Esophagus muscularis mucosa (tissue), 4 donors: Measurements from ENCODE around the gene CHRNA4.

ENCODE experiments used
- EP300 ChIP-seq: sonication (generic); formaldehyde crosslinking; IDR thresholded peaks from one replicate; pipeline ENCODE4 v1.6.1; 2017; ENCODE audit warnings: antibody characterized with exemption
- POLR2A ChIP-seq: fragments of 450-650 bp; IDR thresholded peaks from one replicate; pipeline ENCODE4 v1.6.1; 2017; ENCODE audit warnings: antibody characterized with exemption, moderate library complexity, mild to moderate bottlenecking, low read depth
- POLR2AphosphoS5 ChIP-seq, 2 donors: sonication (generic); formaldehyde crosslinking; IDR thresholded peaks; one replicate each; pipeline ENCODE4 v1.6.1; 2017; ENCODE audit warnings: antibody characterized with exemption in 2 of 2
- TF ChIP-seq, protein P1 (sequence below), 3 experiments: fragments of 200-600 bp in 2 of 3; fragments of 450-650 bp in 1 of 3; sonication (generic) in 2 of 3; IDR thresholded peaks; one replicate each; pipeline ENCODE4 v1.5.1; 2017 to 2019; ENCODE audit warnings: antibody characterized with exemption in 3 of 3, mild to moderate bottlenecking in 2 of 3, moderate library complexity in 1 of 3

DNA sequence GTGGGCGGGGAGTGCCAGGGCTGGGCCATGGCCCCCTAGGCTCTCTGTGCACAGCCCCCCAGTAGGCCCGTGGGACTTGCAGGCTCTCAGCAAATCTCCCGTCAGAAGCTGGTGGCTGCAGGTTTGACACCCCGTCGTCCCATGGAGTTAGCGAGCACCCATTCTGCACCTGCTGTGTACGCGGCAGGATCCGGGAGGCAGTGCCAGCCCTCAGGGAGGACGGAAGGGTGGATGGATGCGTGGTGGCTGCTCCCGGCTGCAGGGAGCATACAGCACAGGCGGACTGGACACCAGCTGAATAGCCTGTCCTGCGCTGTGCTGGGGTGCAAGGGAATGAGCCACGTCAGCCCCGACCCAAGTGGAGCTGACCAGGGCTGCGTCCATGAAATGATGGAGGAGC, 32.4 kb upstream of the CHRNA4 start:
- TF ChIP-seq POLR2A, result no peak
- TF ChIP-seq, protein P1, sequence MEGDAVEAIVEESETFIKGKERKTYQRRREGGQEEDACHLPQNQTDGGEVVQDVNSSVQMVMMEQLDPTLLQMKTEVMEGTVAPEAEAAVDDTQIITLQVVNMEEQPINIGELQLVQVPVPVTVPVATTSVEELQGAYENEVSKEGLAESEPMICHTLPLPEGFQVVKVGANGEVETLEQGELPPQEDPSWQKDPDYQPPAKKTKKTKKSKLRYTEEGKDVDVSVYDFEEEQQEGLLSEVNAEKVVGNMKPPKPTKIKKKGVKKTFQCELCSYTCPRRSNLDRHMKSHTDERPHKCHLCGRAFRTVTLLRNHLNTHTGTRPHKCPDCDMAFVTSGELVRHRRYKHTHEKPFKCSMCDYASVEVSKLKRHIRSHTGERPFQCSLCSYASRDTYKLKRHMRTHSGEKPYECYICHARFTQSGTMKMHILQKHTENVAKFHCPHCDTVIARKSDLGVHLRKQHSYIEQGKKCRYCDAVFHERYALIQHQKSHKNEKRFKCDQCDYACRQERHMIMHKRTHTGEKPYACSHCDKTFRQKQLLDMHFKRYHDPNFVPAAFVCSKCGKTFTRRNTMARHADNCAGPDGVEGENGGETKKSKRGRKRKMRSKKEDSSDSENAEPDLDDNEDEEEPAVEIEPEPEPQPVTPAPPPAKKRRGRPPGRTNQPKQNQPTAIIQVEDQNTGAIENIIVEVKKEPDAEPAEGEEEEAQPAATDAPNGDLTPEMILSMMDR (IDR thresholded peaks at IDR 0.05), result no peak
- no peak for TF ChIP-seq EP300
- TF ChIP-seq POLR2AphosphoS5 (IDR thresholded peaks at IDR 0.05), result no peak
